Mesenchymal stem cell (in vitro differentiated cells and primary cell): ENCODE measurements around the gene SIVA1.

Source experiments
- DNase-seq: peaks from one replicate; pipeline ENCODE4 v3.0.0-alpha.2; 2013
- H2AFZ ChIP-seq: one replicate; pipeline ENCODE4 v1.6.1; 2013; ENCODE audit warnings: low read depth, mild to moderate bottlenecking, control low read depth, inconsistent platforms, low read length, moderate library complexity
- H2AK5ac ChIP-seq: 2 replicates; pipeline ENCODE4 v1.6.1; 2013; ENCODE audit warnings: low read length, moderate library complexity, mild to moderate bottlenecking, inconsistent platforms; ENCODE audit not compliant: severe bottlenecking
- H2BK120ac ChIP-seq: one replicate; pipeline ENCODE4 v1.6.1; 2013; ENCODE audit warnings: low read depth, mild to moderate bottlenecking, inconsistent platforms, low read length, moderate library complexity
- H2BK12ac ChIP-seq, 2 experiments: one replicate each; pipeline ENCODE4 v1.6.1; 2013; ENCODE audit warnings: inconsistent platforms in 2 of 2, low read length in 2 of 2, mild to moderate bottlenecking in 2 of 2, moderate library complexity in 2 of 2, control low read depth in 1 of 2
- H2BK15ac ChIP-seq: one replicate; pipeline ENCODE4 v1.6.1; 2013; ENCODE audit warnings: mild to moderate bottlenecking, low read depth, inconsistent platforms; ENCODE audit not compliant: poor library complexity, severe bottlenecking
- H2BK5ac ChIP-seq: 2 replicates; pipeline ENCODE4 v1.6.1; 2013; ENCODE audit warnings: low read depth, mild to moderate bottlenecking, low read length, control low read depth, inconsistent platforms; ENCODE audit not compliant: poor library complexity, severe bottlenecking
- H3K14ac ChIP-seq, 2 experiments: one replicate each; pipeline ENCODE4 v1.6.1; 2013; ENCODE audit warnings: inconsistent platforms in 2 of 2, low read length in 2 of 2, control low read depth in 1 of 2, mild to moderate bottlenecking in 1 of 2, moderate library complexity in 1 of 2
- H3K18ac ChIP-seq, 2 experiments: one replicate each; pipeline ENCODE4 v1.6.1; 2013; ENCODE audit warnings: inconsistent platforms in 2 of 2, low read length in 2 of 2, control low read depth in 1 of 2, low read depth in 1 of 2, mild to moderate bottlenecking in 1 of 2
- H3K23ac ChIP-seq, 2 experiments: one replicate each; pipeline ENCODE4 v1.6.1; 2013; ENCODE audit warnings: inconsistent platforms in 2 of 2, low read length in 2 of 2, mild to moderate bottlenecking in 2 of 2, moderate library complexity in 2 of 2, control low read depth in 1 of 2
- H3K27ac ChIP-seq: 2 replicates; pipeline ENCODE4 v1.5.1; 2013; ENCODE audit warnings: mild to moderate bottlenecking, moderate library complexity, low read length, control low read depth, inconsistent platforms; ENCODE audit not compliant: poor library complexity, severe bottlenecking
- H3K27me3 ChIP-seq, 2 experiments: 2 replicates each; pipeline versions ENCODE4 v1.6.1 to v1.7.0; 2013; ENCODE audit warnings: low read length in 2 of 2, mild to moderate bottlenecking in 2 of 2, moderate library complexity in 2 of 2, control low read depth in 1 of 2, inconsistent platforms in 1 of 2; ENCODE audit not compliant: control insufficient read depth in 1 of 2, insufficient read depth in 1 of 2
- H3K36me3 ChIP-seq, 2 experiments: 2 replicates each; pipeline versions ENCODE4 v1.6.1 to v1.7.0; 2013; ENCODE audit warnings: low read length in 2 of 2, control low read depth in 1 of 2, inconsistent platforms in 1 of 2, low read depth in 1 of 2, mild to moderate bottlenecking in 1 of 2; ENCODE audit not compliant: insufficient read depth in 2 of 2, control insufficient read depth in 1 of 2
- H3K4ac ChIP-seq, 2 experiments: one replicate each; pipeline ENCODE4 v1.6.1; 2013; ENCODE audit warnings: inconsistent platforms in 2 of 2, low read length in 2 of 2, mild to moderate bottlenecking in 2 of 2, moderate library complexity in 2 of 2, control low read depth in 1 of 2, low read depth in 1 of 2
- H3K4me1 ChIP-seq: 2 replicates; pipeline ENCODE4 v1.6.1; 2013; ENCODE audit warnings: low read depth, low read length, control low read depth; ENCODE audit not compliant: control insufficient read depth, insufficient read depth
- H3K4me2 ChIP-seq: 2 replicates; pipeline ENCODE4 v1.6.1; 2013; ENCODE audit warnings: low read length, mild to moderate bottlenecking, inconsistent platforms; ENCODE audit not compliant: poor library complexity, severe bottlenecking
- H3K4me3 ChIP-seq, 2 experiments: 2 replicates each; pipeline versions ENCODE4 v1.5.1 to v1.7.0; 2013; ENCODE audit warnings: low read length in 2 of 2, mild to moderate bottlenecking in 2 of 2, control low read depth in 1 of 2, low read depth in 1 of 2; ENCODE audit not compliant: insufficient read depth in 1 of 2
- H3K79me1 ChIP-seq: replicated peaks from 2 replicates; pipeline ENCODE4 v1.6.1; 2013; ENCODE audit warnings: mild to moderate bottlenecking, control low read depth, low read length, inconsistent platforms; ENCODE audit not compliant: poor library complexity, severe bottlenecking
- H3K9ac ChIP-seq: 2 replicates; pipeline ENCODE4 v1.7.0; 2013; ENCODE audit warnings: mild to moderate bottlenecking, low read length, moderate library complexity
- H3K9me3 ChIP-seq: 2 replicates; pipeline ENCODE4 v1.7.0; 2013; ENCODE audit warnings: mild to moderate bottlenecking, low read length; ENCODE audit not compliant: control insufficient read depth
- H4K8ac ChIP-seq: one replicate; pipeline ENCODE4 v1.6.1; 2013; ENCODE audit warnings: inconsistent platforms, mild to moderate bottlenecking, low read length, moderate library complexity
- H4K91ac ChIP-seq: one replicate; pipeline ENCODE4 v1.6.1; 2013; ENCODE audit warnings: mild to moderate bottlenecking, low read length, inconsistent platforms
- WGBS: methylation state at CpG from one replicate; pipeline ENCODE4 v1.1.7; 2013; ENCODE audit warnings: mixed read lengths; 5-methylcytosine and 5-hydroxymethylcytosine counted together

The SIVA1 gene

DNA sequence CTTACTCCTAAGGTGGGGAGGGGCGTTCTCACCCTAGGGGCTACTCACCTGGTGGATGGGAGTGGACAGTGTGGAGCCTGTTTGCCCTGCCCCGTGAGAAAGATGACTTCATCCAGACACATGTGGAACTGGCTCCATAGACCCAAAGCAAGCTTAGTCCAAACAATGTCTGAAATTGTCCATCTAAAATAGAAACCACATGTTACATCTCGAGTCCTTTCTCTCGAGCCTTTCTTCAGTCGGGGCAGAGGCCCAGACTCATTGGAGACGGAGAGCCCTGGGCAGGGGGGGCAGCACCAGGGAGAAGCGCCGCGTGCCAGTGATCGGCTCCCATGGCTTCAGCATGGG lies 4.3 kb downstream of the SIVA1 start:
- H3K14ac ChIP-seq, result no peak overlapping the region
- H3K36me3 ChIP-seq, result peaks cover 65 to 66% of the 10 kb centered on the region in 2 experiments
- H2AK5ac ChIP-seq, result no peak overlapping the region
- DNase-seq, result no peak
- H3K9ac ChIP-seq, result no peak overlapping the region
- no peak overlapping the region for H3K4me2 ChIP-seq
- WGBS, result 95% methylated on average over 10 of the region's 10 CpGs
- no peaks in the 10 kb centered on the region for H3K27me3 ChIP-seq
- no peak overlapping the region for H3K27ac ChIP-seq
- no peak overlapping the region for H2BK12ac ChIP-seq
- H3K4ac ChIP-seq, result no peak overlapping the region
- H3K23ac ChIP-seq, result no peak overlapping the region
- H3K18ac ChIP-seq, result no peak overlapping the region
- peaks cover 23% of the 10 kb centered on the region for H3K4me1 ChIP-seq
- peaks cover 50% of the 10 kb centered on the region for H3K79me1 ChIP-seq
- no peak overlapping the region for H4K91ac ChIP-seq
- H2BK120ac ChIP-seq, result no peak overlapping the region
- no peaks in the 10 kb centered on the region for H3K9me3 ChIP-seq
- no peak overlapping the region for H2BK15ac ChIP-seq
- H2AFZ ChIP-seq, result no peak overlapping the region
- no peak overlapping the region for H4K8ac ChIP-seq
- H3K4me3 ChIP-seq, result no peak overlapping the region
- no peak overlapping the region for H2BK5ac ChIP-seq

DNA sequence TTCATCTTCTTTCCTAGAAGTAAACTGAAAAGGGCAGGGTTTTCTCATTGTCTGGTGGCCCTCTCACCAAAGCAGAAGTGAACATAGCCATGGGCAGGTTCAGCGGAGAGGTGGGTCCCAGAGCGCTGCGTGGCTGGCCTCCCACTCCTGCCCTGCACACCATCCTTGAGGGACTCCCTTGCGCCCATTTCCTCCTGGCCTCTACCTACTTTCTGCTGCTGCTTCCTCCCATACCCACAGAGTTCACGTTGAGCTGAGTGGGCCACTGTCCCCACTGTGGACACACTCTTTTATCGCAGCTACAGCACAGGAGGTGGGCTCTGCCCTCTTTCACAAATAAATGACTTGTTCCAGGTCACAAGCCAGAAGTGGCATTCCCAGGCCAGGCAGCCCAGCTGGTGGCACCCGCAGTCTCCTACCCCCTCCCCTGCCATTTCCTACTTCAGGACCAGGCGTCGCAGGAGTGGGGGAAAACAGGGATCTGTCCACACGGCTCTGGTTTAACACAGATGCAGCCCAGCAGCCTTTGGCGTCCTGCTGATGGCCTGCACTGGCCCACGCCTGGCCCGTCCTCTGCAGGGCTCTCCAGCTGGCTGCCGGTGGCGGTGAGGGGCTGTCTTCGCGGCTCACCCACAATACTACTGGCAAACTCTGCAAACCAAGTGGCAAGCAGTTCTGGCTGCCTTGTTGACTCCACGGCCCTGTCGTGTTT lies 4.9 kb downstream of the SIVA1 start:
- DNase-seq, result no peak
- no peak overlapping the region for H3K9ac ChIP-seq
- no peak overlapping the region for H2BK12ac ChIP-seq
- no peaks in the 10 kb centered on the region for H3K9me3 ChIP-seq
- no peak overlapping the region for H3K14ac ChIP-seq
- H3K4me2 ChIP-seq, result no peak overlapping the region
- no peak overlapping the region for H3K23ac ChIP-seq
- no peak overlapping the region for H4K8ac ChIP-seq
- no peak overlapping the region for H2BK120ac ChIP-seq
- WGBS, result 96% methylated on average over 19 of the region's 19 CpGs
- H2BK15ac ChIP-seq, result no peak overlapping the region
- no peak overlapping the region for H3K4ac ChIP-seq
- H3K79me1 ChIP-seq, result peaks cover 50% of the 10 kb centered on the region
- no peak overlapping the region for H3K18ac ChIP-seq
- H3K36me3 ChIP-seq, result peaks cover 66 to 67% of the 10 kb centered on the region in 2 experiments
- H3K27me3 ChIP-seq, result no peaks in the 10 kb centered on the region
- no peak overlapping the region for H2BK5ac ChIP-seq
- no peak overlapping the region for H2AK5ac ChIP-seq
- H3K4me3 ChIP-seq, result no peak overlapping the region
- no peak overlapping the region for H2AFZ ChIP-seq
- peaks cover 22% of the 10 kb centered on the region for H3K4me1 ChIP-seq
- no peak overlapping the region for H4K91ac ChIP-seq
- no peak overlapping the region for H3K27ac ChIP-seq

DNA sequence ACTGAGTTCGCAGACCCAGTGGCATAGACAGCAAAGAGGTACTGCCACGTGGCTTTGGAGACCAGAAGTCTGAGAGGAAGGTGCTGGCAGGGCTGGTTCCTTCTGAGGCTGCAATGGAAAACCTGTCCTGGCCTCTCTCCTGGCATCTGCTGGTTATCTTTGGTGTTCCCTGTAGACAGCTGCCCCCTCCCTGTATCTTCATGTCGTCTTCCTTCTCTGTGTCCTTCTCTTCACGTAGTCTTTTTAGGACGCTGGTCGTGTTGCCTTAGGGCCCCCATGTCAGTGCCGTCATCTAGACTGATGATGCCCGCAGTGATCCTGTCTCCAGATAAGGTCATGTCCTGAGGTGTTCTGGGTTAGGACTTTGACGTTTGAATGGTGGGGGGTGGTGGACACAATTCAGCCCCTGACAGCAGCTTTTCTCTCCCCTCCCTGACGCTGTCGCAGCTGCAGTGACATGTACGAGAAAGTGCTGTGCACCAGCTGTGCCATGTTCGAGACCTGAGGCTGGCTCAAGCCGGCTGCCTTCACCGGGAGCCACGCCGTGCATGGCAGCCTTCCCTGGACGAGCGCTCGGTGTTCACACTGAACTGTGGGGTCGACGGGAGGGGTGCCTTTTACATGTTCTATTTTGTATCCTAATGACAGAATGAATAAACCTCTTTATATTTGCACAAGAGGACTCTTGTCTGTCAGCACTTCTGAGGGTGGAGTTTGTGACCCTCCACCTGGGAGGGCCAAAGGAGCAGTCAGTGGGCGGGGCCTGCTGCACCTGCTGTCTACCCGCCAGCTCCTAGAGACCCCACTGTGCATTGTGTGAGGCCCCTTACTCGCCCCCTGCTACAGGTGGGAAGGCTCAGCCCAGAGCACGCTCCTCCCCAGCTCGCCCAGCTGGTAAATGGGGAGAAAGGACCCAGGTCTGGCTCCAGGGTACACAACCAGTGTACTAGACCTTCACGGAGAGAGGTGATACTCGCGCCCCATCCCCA lies 6.3 kb downstream of the SIVA1 start:
- Histone ChIP-seq H2BK5ac (no peak overlapping the region), H2BK120ac (no peak overlapping the region), H2BK12ac (no peak overlapping the region), H2AK5ac (no peak overlapping the region), H3K27me3 (no peaks in the 10 kb centered on the region), H3K18ac (no peak overlapping the region), H4K8ac (no peak overlapping the region), H2BK15ac (no peak overlapping the region), H3K23ac (no peak overlapping the region), H3K4me1 (peaks cover 15% of the 10 kb centered on the region), H3K27ac (no peak overlapping the region), H3K14ac (no peak overlapping the region), H3K79me1 (peaks cover 50% of the 10 kb centered on the region), H3K36me3 (peaks cover 66 to 67% of the 10 kb centered on the region in 2 experiments), H3K4me3 (no peak overlapping the region), H3K4ac (no peak overlapping the region), H4K91ac (no peak overlapping the region), H2AFZ (no peak overlapping the region), H3K9me3 (no peaks in the 10 kb centered on the region), H3K9ac (no peak overlapping the region), H3K4me2 (no peak overlapping the region)
- WGBS, result 96% methylated on average over 25 of the region's 30 CpGs
- DNase-seq, result no peak

DNA sequence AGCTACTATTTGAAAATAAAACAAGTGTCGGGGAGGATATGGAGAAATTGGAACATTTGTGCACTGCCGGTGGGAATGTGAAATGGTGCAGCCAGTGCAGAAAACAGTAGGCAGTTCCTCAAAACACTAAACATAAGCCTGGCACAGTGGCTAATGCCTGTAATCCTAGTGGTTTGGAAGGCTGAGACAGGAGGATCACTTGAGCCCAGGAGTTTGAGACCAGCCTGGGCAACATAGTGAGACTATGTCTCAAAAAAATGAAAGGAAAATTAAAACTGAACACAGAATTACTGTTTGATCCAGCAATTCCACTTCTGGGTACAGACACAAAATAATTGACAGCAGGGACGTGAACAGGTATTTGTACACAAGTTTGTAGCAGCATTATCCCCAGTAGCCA lies 12.6 kb downstream of the SIVA1 start:
- no peak overlapping the region for H3K18ac ChIP-seq
- no peak overlapping the region for H2AFZ ChIP-seq
- H3K4ac ChIP-seq, result no peak overlapping the region
- no peak overlapping the region for H3K27ac ChIP-seq
- H2AK5ac ChIP-seq, result no peak overlapping the region
- peaks cover 15% of the 10 kb centered on the region for H3K4me1 ChIP-seq
- WGBS, result 100% methylated on average over 3 of the region's 3 CpGs
- H3K23ac ChIP-seq, result no peak overlapping the region
- no peak overlapping the region for H2BK120ac ChIP-seq
- DNase-seq, result no peak
- no peak overlapping the region for H3K9ac ChIP-seq
- no peaks in the 10 kb centered on the region for H3K9me3 ChIP-seq
- no peak overlapping the region for H2BK5ac ChIP-seq
- H2BK15ac ChIP-seq, result no peak overlapping the region
- H3K79me1 ChIP-seq, result peaks cover 9% of the 10 kb centered on the region
- H3K27me3 ChIP-seq, result no peaks in the 10 kb centered on the region
- H3K4me2 ChIP-seq, result no peak overlapping the region
- no peak overlapping the region for H4K8ac ChIP-seq
- H3K4me3 ChIP-seq, result no peak overlapping the region
- peaks cover 22 to 26% of the 10 kb centered on the region in 2 experiments for H3K36me3 ChIP-seq
- no peak overlapping the region for H4K91ac ChIP-seq
- H2BK12ac ChIP-seq, result no peak overlapping the region
- no peak overlapping the region for H3K14ac ChIP-seq
